Coronary artery (tissue), 2 donors: ENCODE measurements around the gene COMMD1.
"Not testable (repeated sequence)": the region's sequence is repeated elsewhere in the genome, so short reads cannot be mapped to it uniquely, and the experiment has no call there.

Experiments
- DNase-seq: peaks from one replicate; pipeline ENCODE4 v3.0.0-alpha.2; 2017; ENCODE audit warnings: low spot score
- H3K27ac ChIP-seq, 2 donors: fragments of 200-600 bp; sonication (generic); one replicate each; pipeline ENCODE4 v1.5.1; 2016 to 2019
- H3K4me3 ChIP-seq: fragments of 200-600 bp; sonication (generic); 2 replicates; pipeline ENCODE4 v1.5.1; 2016; ENCODE audit warnings: mild to moderate bottlenecking, moderate library complexity
- CTCF ChIP-seq: fragments of 200-600 bp; sonication (generic); IDR thresholded peaks from one replicate; pipeline ENCODE4 v1.5.1; 2019; ENCODE audit warnings: antibody characterized with exemption

The COMMD1 gene

GRCh38 chr2:62114564-62114963, 209.1 kb downstream of the COMMD1 start:
- Histone ChIP-seq H3K27ac (no peak overlapping the region), H3K4me3 (no peak overlapping the region)
- DNase-seq = no peak
- TF ChIP-seq CTCF = no peak

- Histone ChIP-seq H3K4me3 (no peak overlapping the region), H3K27ac (no peak overlapping the region)
- DNase-seq = no peak
- TF ChIP-seq CTCF = no peak
These were observed 211.5 kb downstream of the COMMD1 start for GRCh38 chr2:62116983-62117382.

- no peak overlapping the region for H3K4me3 ChIP-seq
- TF ChIP-seq CTCF = no peak
- H3K27ac ChIP-seq = no peak overlapping the region
- no peak for DNase-seq
These were observed 212.7 kb downstream of the COMMD1 start for GRCh38 chr2:62118160-62118559.

- no peak overlapping the region for H3K27ac ChIP-seq
- no peak for TF ChIP-seq CTCF
- no peak for DNase-seq
- no peak overlapping the region for H3K4me3 ChIP-seq
These were observed 214.0 kb downstream of the COMMD1 start for GRCh38 chr2:62119311-62119974.

GRCh38 chr2:62126239-62126638, 220.8 kb downstream of the COMMD1 start:
- DNase-seq, H3K4me3 ChIP-seq: not testable (repeated sequence)

GRCh38 chr2:62133320-62133823, 227.9 kb downstream of the COMMD1 start:
- Histone ChIP-seq H3K4me3 (no peak overlapping the region), H3K27ac (no peak overlapping the region)
- TF ChIP-seq CTCF = no peak
- no peak for DNase-seq

More at GRCh38 chr2:62126239-62126638, 220.8 kb downstream of the COMMD1 start:
- H3K27ac ChIP-seq = not testable (repeated sequence)

- Histone ChIP-seq H3K4me3 (no peak overlapping the region), H3K27ac (peak overlapping the region in 1 of 2 donors; percentile 52)
- DNase-seq = no peak
- no peak for TF ChIP-seq CTCF
These were observed 231.7 kb downstream of the COMMD1 start for GRCh38 chr2:62136956-62137830.
